HG03442 (cell line): ENCODE results near the gene B4GALT1.
"Not testable (repeated sequence)": the region's sequence is repeated elsewhere in the genome, so short reads cannot be mapped to it uniquely, and the experiment has no call there.

ENCODE experiments used
- ATAC-seq: cut with Tn5 transposase; IDR thresholded peaks from one replicate; pipeline ENCODE4 v1.9.1; 2021; ENCODE audit warnings: mild to moderate bottlenecking, moderate library complexity; ENCODE audit not compliant: unreplicated experiment

B4GALT1 gene

DNA sequence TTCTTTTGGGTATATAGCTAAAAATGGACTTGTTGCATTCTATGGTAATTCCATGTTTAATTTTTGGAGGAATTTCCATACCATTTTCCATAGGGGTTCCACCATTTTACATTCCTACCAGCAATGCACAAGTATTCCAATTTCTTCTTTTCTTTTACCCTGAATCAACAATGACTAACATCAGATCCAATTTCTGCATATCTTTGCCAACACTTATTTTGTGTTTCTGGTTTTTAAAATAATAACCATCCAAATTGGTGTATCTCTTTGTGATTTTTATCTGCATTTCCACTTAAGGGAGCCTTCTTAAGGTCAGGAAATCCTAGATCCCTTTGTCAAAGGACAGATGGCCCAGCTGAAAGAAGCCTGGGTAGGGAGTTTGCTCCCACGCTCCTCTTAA lies 61.2 kb downstream of the B4GALT1 start:
- ATAC-seq = no peak

DNA sequence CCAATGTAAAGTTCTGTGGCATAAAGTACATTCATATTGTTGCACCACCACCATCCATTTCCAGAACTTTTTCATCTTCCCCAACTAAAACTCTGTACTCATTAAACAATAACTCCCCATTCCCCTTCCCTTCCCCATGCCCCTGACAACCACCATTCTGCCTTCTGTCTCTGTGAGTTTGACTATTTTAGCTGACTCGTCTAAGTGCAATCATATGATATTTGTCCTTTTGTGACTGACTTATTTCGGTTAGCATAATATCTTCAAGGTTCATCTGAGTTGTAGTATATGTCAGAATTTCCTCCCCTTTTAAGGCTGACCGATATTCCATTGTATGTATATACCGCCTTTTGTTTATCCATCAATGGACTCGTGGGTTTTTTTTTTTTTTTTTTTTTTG lies 61.6 kb downstream of the B4GALT1 start:
- ATAC-seq = no peak

DNA sequence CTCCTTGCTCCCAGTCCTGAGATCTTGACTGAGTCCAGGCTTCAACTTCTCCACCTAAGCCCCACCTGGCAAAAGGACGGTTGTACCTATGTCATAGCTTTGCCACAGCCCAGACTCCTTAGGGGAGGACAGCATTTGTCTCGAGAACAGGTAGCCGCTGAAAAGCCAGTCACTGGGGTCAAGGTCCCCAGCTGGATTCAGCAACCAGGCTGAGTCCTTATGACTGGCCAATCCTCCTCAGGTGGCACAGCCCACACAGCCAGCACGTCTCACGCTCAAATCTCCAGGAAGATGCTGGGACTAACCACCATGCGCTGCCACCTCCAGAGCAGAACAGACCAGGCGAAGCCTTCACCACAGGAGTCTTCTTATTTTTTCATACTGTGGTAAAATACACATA lies 62.7 kb downstream of the B4GALT1 start:
- ATAC-seq = no peak

DNA sequence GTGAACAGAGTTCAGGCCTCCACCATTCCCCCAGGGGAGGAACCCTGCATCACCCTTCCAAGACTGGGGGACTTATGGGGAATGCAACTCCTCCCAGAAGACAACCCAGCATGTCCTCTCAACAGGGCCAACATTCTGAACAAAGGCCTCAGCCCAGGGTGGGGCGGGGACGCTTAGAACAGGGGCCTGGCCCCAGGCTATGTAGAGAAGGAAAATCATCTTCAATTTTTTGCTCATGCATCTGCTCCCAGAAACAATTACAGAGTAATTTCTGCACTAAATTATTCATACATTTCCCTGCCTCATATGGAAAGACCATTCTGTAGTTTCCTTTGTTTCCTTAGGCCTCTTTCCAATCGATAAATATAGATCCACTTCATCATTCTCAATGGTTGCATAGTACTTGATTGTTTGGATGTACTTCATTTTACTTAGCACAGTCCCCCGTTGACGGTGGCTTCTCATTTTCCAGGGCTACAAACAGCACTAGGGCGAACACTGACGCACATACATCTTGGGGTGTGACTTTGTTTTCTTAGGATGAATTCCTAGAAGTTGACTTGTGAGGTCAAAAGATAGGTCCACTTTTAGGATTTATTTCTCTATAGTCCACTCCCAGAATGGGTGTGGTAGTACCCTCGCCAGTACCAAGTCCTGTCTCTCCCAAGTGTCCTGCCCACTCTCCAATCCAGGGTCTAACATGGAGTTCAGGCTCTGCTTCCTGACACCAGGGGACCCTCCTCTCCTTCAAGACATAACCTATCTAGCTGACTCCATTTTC lies 63.4 kb downstream of the B4GALT1 start:
- ATAC-seq = no peak

DNA sequence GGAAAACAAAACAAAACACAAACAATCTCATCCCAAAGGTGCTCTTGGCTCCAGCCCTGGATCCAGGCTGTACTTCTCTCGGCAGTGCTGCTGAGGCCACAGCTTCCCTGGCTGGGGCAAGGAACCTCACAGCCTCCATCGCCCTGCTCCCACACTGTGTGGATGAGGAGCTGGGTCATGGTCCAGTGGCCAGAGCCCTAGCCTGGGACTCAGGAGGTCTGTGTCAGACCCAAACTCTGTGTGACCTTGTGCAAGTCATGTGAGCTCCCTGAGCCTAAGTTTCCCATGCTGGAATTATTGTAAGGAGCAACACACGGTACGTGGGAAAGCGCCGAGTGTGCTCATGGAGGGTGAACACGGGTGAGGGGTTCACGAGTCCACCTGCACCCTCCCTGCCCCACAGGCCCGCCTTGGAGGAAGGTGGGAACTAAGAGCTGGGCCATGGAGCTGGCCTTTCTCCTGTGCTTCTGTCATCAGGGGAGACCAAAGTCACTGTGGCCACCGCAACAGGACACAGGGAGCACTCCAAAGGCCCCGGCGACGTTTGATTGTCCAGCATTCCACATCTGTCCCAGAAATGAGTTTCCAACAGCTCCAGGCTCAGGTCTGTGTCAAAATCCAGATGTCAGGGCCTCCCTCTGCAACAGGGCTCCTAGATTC lies 64.5 kb downstream of the B4GALT1 start:
- ATAC-seq = no peak

DNA sequence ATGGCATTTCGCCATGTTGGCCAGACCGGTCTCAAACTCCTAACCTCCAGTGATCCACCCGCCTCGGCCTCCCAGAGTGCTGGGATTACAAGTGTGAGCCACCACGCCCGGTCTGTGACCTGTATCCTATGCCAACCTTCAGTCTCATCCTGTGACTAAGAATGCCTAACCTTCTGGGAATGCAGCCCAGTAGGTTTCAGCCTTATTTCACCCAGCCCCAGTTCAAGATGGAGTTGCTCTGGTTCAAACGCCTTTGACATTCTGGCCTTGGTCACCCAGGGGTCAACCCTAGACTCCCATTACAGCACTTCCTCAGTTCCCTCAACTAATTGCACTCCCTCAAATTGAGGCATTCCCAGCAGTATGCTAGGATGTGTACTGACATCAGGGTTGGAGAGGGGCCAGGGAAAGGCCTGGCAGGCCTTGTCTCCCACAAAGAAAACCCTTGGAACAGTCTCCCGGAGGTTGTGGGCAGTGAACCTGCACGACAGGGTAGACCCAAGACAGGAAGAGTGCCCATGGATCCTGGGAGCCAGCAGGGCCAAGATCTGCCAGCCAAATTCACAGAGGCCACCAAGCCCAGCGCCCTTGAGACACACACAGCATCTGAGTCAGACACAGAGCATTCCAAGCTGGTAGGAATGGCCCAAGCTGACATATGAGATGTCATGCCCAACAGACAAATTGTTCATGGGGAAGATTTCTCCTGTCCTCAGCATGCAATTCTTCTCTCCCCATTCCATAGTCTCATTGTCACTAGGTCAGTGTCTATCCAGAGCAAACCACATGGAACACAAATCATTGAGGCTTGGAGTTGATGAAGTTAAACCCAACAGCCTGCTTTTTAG lies 65.8 kb downstream of the B4GALT1 start:
- ATAC-seq = no peak

DNA sequence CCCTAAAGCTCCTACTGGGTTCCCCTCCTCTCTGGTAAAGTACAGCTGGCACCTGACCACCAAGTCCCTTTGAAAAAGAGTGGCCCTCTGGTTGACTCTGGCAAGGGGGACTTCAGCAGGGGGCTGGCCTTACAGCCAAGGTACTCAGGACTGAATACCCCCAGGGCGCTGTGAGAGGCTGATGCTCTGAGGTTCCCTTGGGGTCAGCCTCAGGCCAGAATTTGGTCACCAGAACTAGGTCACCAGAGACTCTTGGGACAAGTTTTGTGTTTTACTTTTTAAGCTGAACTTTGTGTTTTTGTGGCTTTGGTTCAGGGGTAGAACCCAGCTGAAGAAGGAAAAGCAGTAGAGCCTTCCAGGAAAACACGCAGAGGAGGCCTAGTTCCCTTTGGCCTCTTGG lies 67.4 kb downstream of the B4GALT1 start:
- no peak for ATAC-seq

DNA sequence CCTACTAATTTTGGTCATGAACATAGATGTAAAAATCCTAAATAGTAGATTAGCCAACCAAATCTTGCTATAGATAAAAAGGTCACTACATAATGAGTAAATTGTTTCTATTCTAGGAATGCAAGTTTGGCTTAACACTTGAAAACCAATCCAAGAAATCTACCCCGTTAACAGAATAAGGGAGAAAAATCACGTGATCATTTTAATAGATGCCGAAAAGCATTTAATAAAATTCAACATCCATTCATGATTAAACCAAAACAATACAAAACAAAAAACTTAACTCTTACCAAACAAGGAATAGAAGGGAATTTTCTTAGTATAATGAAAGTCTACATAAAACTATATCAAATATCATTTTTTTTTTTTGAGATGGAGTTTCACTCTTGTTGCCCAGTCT lies 69.9 kb downstream of the B4GALT1 start:
- ATAC-seq = no peak

DNA sequence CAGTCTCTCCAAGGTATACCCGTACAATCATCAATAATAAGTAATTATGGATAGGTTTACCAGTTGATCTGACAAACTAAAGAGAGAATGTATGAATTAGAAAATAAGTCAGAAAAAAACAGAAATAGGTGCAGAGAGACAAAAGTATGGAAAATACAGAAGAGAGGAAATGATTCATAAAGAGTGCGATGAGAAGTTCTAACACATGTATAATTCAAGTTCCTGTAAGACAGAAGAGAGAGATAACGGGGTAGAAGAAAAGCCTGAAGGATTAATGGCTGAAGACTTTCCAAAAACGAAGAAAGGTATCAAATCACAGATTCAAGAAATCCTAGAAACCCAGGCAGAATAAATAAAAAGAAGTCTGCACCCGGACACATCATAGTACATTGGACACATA lies 74.5 kb downstream of the B4GALT1 start:
- ATAC-seq = no peak

DNA sequence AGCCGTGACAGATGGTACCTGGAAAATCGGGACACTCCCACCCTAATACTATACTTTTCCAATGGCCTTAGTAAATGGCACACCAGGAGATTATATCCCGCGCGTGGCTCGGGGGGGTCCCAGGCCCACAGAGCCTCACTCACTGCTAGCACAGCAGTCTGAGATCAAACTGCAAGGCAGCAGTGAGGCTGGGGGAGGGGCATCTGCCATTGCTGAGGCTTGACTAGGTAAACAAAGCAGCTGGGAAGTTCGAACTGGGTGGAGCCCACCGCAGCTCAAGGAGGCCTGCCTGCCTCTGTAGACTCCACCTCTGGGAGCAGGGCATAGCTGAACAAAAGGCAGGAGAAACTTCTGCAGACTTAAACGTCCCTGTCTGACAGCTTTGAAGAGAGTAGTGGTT lies 81.5 kb downstream of the B4GALT1 start:
- ATAC-seq = not testable (repeated sequence)

DNA sequence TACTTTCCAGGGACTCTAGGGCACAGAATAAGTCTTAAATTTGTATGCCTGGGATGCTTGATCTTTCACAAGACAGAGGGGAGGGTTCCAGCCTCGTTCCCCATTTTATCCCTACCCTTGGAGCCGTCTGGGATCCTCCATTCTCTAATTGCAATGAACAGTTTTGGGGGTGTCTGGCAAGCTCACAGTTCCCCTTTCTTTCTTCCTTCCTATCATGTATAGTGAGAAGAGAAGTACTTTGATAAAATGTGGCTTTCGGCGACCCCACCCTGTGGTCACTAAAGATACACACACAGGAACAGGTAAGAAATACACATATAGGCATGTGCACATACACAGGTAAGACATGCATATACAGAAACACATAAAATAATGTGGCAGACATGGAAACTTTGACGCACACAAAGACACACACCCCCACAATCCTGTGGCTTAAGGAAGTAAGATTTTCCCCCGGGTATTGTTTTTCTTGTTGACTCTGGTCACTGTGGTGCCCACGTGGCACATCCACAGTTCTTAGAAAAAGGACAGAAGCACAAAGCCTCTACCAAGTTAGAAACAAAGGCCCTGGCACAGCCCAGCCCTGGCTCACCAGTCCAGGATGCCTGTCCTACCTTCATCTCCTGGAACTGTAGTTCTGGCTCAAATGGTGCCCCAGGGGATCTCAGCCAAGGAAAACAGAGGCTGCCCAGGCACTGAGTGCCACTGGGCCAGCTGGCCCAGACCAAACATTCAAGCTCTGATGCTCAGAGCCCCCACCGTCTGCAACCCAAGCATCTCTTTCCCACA lies 84.4 kb downstream of the B4GALT1 start:
- ATAC-seq = no peak

DNA sequence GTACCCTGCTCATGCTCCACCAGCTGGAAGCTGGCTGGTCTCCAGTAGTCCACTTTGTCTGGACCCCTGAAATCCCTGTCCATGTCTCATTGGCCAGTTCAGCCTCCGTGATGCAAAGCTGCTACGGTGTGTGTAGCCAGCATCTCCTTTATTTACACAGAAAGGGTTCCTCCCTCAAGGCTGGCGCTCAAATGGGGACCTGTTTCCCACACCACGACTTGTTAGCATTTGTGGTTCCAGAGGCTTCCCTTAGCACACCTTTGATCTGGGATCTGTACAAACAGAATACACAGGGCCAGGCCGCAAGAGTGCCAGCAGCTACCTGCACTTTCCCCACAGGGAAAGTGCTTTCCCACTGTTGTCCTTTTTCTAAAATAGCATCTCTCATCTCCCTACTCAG lies 85.0 kb downstream of the B4GALT1 start:
- no peak for ATAC-seq

DNA sequence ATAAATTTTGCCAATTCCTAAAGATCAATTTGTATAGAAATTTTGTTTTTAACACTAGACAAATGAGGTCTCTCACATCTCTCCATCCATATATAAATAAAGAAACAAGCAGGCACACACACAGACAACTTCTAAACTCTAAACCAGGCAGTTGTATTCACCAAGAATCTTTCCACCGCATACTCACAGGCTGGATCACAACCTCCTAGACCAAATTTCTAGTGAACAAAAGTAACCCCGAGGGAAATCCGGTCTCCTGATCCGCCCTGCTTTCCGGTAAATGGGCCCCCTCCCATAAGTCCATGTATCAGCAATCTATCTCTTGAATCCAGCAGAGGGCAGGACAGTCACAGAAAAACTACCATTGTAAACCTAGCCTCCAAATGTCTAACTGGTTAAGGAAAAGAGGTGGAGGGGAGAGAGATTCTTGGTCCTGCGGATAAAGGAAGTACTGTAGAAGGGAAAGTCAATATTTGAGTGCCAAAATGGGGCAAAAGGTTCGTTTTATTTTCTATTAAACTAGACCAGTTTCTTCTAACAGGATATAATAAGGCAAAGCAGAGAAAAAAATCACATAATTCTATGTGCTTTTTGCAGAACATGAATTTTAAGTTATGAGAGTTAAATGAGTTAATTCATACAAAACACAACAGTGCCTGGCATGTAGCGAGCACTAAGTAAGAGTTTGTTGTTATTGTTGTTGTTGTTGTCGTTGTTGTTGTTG lies 85.8 kb downstream of the B4GALT1 start:
- ATAC-seq = peak; percentile 35

DNA sequence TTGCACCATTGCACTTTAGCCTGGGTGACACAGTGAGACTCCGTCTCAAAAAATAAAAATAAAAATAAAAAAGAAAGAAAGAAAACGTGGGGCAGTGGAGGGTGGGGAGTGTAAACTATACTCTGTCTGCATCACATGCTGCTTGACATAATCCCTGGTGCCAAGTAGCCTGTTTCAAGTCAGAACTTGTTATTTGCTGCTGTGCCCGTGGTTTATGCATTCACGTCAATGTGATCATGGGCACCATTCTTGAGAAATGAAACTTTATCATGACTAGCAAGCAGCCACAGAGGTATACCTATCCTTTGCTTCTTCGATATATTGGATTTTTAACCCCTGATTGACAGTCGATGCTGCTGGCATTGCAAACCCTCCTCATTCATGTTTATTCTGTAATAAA lies 86.6 kb downstream of the B4GALT1 start:
- ATAC-seq = no peak

DNA sequence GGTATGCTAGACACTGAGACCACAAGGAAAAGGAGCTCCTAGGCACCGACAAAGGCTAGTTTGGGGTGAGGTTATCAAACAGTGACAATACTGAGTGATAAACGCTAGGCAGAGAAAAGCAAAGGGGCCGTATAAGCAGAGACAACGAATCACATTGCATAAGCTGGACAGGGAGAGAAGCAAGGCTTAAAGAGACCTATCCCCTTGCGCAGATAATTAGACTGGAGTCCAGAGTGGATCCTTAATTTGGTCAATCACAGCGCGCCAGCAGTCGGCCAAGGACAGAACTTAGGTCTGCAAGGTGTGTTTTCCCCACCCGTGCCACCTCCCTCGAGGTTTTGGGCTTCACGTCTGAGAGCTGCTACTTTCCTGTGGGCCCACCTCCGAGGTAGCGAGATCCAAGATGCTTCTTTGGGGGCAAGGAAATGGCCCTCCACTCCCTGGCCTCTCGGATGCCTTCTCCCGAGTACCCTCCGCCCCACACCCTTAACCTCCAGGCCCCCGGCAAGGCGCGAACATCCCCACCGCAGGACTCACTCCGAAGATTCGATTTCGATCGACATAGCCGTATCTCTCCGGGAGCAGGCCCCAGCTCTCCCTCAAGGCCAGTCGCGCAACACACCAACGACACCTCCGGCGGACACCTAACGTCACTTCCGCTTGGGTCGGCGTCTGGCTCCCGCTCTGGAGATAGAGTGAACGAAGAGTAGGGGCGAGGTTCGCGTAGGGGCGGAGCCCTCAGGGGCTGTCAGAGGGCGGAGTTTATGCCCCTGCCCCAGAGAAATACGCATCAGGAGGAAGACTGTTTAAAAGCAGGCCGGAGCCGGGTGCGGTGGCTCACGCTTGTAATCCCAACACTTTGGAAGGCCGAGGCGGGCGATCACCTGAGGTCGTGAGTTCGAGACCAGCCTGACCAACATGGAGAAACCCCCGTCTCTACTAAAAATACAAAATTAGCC lies 90.8 kb downstream of the B4GALT1 start, which contains the start of gene SMU1:
SMU1 (minus strand) TSS at position 629 of the 959 bp plus-strand sequence; CDS start at position 563, 66 bp downstream.
- ATAC-seq = peak; percentile 99

DNA sequence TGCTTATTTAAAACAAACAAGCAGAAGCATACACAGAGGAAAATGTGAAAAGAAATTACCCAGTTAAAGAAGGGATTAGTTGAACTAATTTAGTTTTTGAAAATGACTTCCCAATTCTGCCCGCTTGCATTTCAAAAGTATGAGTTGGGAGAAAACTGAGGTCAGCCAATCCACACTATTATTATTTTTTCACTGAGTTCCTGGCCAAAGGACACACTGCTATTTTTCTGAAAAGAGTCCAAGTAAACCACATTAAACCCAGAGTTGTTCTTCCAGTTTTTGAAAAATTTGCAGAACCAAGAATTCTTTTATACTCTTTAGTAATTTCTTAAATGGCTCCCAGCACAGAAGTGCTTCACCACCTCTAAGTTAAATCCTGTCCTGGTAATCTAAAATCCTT lies 98.1 kb downstream of the B4GALT1 start:
- ATAC-seq = no peak

DNA sequence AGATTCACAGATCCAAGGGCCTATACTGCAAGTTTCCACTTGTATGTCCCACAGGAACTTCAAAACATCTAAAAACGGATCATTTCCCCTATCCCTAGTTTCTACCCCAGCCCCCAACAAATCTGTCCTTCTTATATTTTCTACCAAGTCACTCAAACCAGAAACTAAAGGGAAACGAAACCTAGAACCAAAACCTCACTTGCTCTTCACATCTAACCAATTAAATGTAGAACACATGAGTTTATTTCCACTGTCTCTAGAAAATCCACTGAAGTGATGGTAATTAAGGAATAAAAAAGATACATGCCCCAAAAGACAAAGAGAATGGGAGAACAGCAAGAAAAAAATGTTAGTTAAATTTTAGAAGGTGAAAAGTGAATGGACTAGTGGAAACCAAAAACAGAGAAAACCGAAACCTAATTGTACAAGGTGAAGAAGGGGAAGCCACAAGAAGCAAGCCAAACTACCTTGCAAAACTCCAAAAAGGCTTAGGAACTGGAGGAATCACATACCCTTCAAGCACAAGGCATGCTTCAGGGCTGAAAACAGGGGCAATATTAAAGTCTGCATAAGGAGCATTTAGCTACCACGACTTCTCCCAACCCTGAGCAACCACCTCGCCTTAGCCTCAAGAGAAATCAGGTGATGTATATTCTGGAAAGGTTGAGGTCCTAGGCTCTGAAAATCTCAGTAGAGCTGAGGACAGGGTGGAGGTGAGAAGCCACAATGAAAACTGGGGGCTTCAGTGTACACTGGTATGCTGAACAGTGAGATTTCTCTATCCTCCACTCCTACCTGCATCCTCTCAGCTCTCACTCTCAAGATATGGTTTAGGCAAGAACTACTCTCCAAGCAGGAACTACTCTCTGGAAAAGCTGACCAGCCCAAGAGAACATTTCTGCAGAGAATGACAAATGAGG lies 101.7 kb downstream of the B4GALT1 start:
- ATAC-seq = peak; percentile 69
